Endothelial cell of umbilical vein (primary cell): ENCODE data around the gene TMEM144. TPM values are rescaled to one million over a fixed set of nuclear protein-coding genes. Genes with fewer than 3 reads are reported as not detected.

ENCODE experiments used
- BruUV-seq: library from RNA; stranded (reverse); fragments of 400-500 nt; replicated peaks from 2 replicates; lab custom pipeline; 2021; lab: Mats Ljungman, UMichigan
- CTCF ChIA-PET: fragments of 300-600, 350-600 bp; sonication (Branson Sonifier 250); formaldehyde crosslinking; loops from one replicate; lab custom pipeline; 2021; ENCODE audit warnings: antibody characterized with exemption, inconsistent platforms; lab: Charles Lee
- POLR2A ChIA-PET: fragments of 300-600, 350-600 bp; sonication (Branson Sonifier 250); formaldehyde crosslinking; loops from one replicate; lab custom pipeline; 2021; ENCODE audit warnings: antibody characterized with exemption, inconsistent platforms; lab: Charles Lee
- DNase-seq: peaks from one replicate; pipeline ENCODE4 v3.0.0-alpha.2; 2011; ENCODE audit warnings: low read depth, low spot score
- FAIRE-seq: peaks from 2 replicates; lab custom pipeline; 2011; peaks lifted over from hg19 to GRCh38; lab: Jason Lieb, UNC
- H2AFZ ChIP-seq: 2 replicates; pipeline ENCODE4 v1.6.0; 2012; ENCODE audit warnings: low read depth, low read length, control low read depth, inconsistent platforms
- H3K27ac ChIP-seq: 2 replicates; pipeline ENCODE4 v1.5.1; 2011; ENCODE audit warnings: low read depth, mild to moderate bottlenecking, control low read depth, low read length, moderate library complexity; ENCODE audit not compliant: insufficient read depth
- H3K27me3 ChIP-seq, 2 experiments: 2 replicates each; pipeline versions ENCODE4 v1.6.0 to v1.6.1; 2011; ENCODE audit warnings: low read length in 2 of 2, mixed read lengths in 1 of 2; ENCODE audit not compliant: control insufficient read depth in 2 of 2, insufficient read depth in 2 of 2
- H3K36me3 ChIP-seq, 2 experiments: 2 replicates in 1 of 2; 3 replicates in 1 of 2; pipeline ENCODE4 v1.5.1; 2011; ENCODE audit warnings: low read length in 2 of 2, mild to moderate bottlenecking in 1 of 2, moderate library complexity in 1 of 2; ENCODE audit not compliant: control insufficient read depth in 2 of 2, insufficient read depth in 2 of 2; ENCODE audit errors: extremely low read depth in 1 of 2
- H3K4me1 ChIP-seq: 3 replicates; pipeline ENCODE4 v1.5.1; 2011; ENCODE audit warnings: mild to moderate bottlenecking, low read length; ENCODE audit not compliant: control insufficient read depth, insufficient read depth; ENCODE audit errors: extremely low read depth
- H3K4me2 ChIP-seq: 2 replicates; pipeline ENCODE4 v1.6.1; 2011; ENCODE audit warnings: low read length, control low read depth, mixed read lengths; ENCODE audit not compliant: insufficient read depth
- H3K4me3 ChIP-seq, 3 experiments: fragments of 200-600 bp in 1 of 3; sonication (generic), shearing (Covaris generic) in 1 of 3; replicated peaks in 1 of 3; 2 replicates each; pipeline ENCODE4 v1.5.1; 2011 to 2016; ENCODE audit warnings: control low read depth in 3 of 3, low read length in 3 of 3, mild to moderate bottlenecking in 2 of 3, inconsistent platforms in 1 of 3, low read depth in 1 of 3, moderate library complexity in 1 of 3; ENCODE audit not compliant: insufficient read depth in 1 of 3
- H3K79me2 ChIP-seq: 2 replicates; pipeline ENCODE4 v1.6.0; 2012; ENCODE audit warnings: low read length, inconsistent platforms; ENCODE audit not compliant: control insufficient read depth, insufficient read depth
- H3K9ac ChIP-seq: replicated peaks from 2 replicates; pipeline ENCODE3; 2011; ENCODE audit warnings: low read length, control low read depth; ENCODE audit not compliant: insufficient read depth; ENCODE audit errors: extremely low read depth
- H3K9me1 ChIP-seq: replicated peaks from 3 replicates; pipeline ENCODE4 v1.6.0; 2011; ENCODE audit warnings: mild to moderate bottlenecking, low read length; ENCODE audit not compliant: control insufficient read depth, insufficient read depth; ENCODE audit errors: extremely low read depth
- H3K9me3 ChIP-seq: replicated peaks from 2 replicates; pipeline ENCODE4 v1.5.1; 2012; ENCODE audit warnings: low read length, inconsistent platforms; ENCODE audit not compliant: control insufficient read depth, insufficient read depth
- H4K20me1 ChIP-seq: replicated peaks from 2 replicates; pipeline ENCODE3; 2011; ENCODE audit warnings: mild to moderate bottlenecking, low read length; ENCODE audit not compliant: control insufficient read depth, insufficient read depth; ENCODE audit errors: extremely low read depth
- EZH2 ChIP-seq: IDR thresholded peaks from 2 replicates; pipeline ENCODE4 v1.6.1; 2012; ENCODE audit warnings: borderline replicate concordance, low read depth, mild to moderate bottlenecking, moderate library complexity, low read length, inconsistent platforms; ENCODE audit not compliant: severe bottlenecking
- FOS ChIP-seq: IDR thresholded peaks from 2 replicates; pipeline ENCODE4 v1.6.1; 2011; ENCODE audit warnings: mild to moderate bottlenecking, low read length, moderate library complexity, borderline replicate concordance; ENCODE audit not compliant: insufficient read depth
- GATA2 ChIP-seq: IDR thresholded peaks from 2 replicates; pipeline ENCODE4 v1.7.0; 2011; ENCODE audit warnings: low read depth, mild to moderate bottlenecking, moderate library complexity, mixed read lengths, low read length; ENCODE audit not compliant: insufficient read length, insufficient read depth
- JUN ChIP-seq: IDR thresholded peaks from 2 replicates; pipeline ENCODE4 v1.6.1; 2011; ENCODE audit warnings: borderline replicate concordance, low read depth; ENCODE audit not compliant: insufficient read length, insufficient read depth
- MYC ChIP-seq: IDR thresholded peaks from one replicate; pipeline ENCODE4 v1.6.1; 2011; ENCODE audit warnings: mild to moderate bottlenecking, low read depth, low read length
- POLR2A ChIP-seq: IDR thresholded peaks from 2 replicates; pipeline ENCODE4 v1.6.1; 2012; ENCODE audit warnings: low read depth, mild to moderate bottlenecking, control low read depth, low read length
- POLR2AphosphoS5 ChIP-seq: IDR thresholded peaks from 2 replicates; pipeline ENCODE4 v1.6.1; 2012; ENCODE audit warnings: low read depth, mild to moderate bottlenecking, control low read depth, low read length, moderate library complexity; ENCODE audit not compliant: insufficient read depth
- dilution Hi-C: fragments of 300-500 bp; cut with MboI; formaldehyde crosslinking; loops from one replicate; pipeline ENCODE4 v1.15.0; 2019; ENCODE audit warnings: low sequenced_read_pairs; ENCODE audit not compliant: extremely low pct_ligation_motif_present
- intact Hi-C: fragments of 100-400 bp; cut with micrococcal nuclease; formaldehyde crosslinking; loops from one replicate; pipeline ENCODE4 v1.10.0; 2022
- polyA plus RNA-seq, 4 experiments: library from polyadenylated mRNA; depleted of rRNA in 3 of 4; stranded (reverse) in 3 of 4; unstranded in 1 of 4; fragments of >200 nt; gene quantifications; 2 replicates each; pipeline versions ENCODE4 v1.2.1 to v1.2.3, GENCODE V29; 2011 to 2012; ENCODE audit warnings: missing spikeins in 1 of 4
- total RNA-seq: library from RNA; stranded (reverse); gene quantifications from 2 replicates; pipeline ENCODE4 v1.2.3, GENCODE V29; 2021
- TF ChIP-seq, protein P1 (sequence below), 2 donors: IDR thresholded peaks; 1 replicate in 1 of 2; 2 replicates in 1 of 2; pipeline ENCODE4 v1.5.1; 2011; ENCODE audit warnings: low read length in 2 of 2, mild to moderate bottlenecking in 2 of 2, moderate library complexity in 2 of 2, control low read depth in 1 of 2, inconsistent platforms in 1 of 2, low read depth in 1 of 2; ENCODE audit not compliant: insufficient read depth in 1 of 2; ENCODE audit errors: extremely low read depth in 1 of 2
- TF ChIP-seq, protein P2 (sequence below): IDR thresholded peaks from 2 replicates; pipeline ENCODE4 v1.6.1; 2011; ENCODE audit not compliant: insufficient read depth, insufficient read length

Gene TMEM144
- total and polyA plus RNA-seq, 2 donors (not counting 3 experiments of a cell fraction or from before 2014, with no cell fraction given), result 10.5 to 23.0 TPM

DNA sequence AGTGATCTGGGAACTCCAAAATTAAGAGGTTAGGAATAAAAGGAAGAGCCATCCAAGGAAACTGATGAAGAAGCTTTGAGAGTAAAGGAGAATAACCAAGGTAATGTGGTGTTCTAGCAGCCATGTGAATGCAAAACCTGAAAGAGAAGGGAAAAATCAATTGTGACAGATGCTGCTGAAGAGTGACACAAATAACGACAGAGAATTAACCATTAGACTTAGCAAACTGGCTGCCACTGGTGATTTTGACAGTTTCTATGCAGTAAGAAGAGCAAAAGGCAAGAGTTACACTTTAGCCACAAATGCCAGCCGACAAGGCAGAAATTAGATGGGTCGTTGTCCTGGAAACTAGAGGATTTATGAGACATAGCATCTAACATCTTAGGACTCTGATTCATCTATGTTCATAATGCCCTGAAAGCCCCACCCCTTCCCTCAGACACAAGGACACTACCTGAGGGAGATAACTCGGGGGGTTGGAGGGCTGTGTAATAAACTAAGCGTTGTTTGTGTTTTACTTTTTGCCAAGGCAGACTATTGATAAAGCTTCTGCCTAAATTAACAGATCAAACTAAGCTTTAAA is 13.0 kb upstream of the TMEM144 start:
- Histone ChIP-seq H3K27ac (no peak overlapping the region), H3K4me1 (no peaks in the 10 kb centered on the region), H2AFZ (no peak overlapping the region), H3K36me3 (peaks cover 4 to 5% of the 10 kb centered on the region in 2 experiments), H3K9me3 (no peaks in the 10 kb centered on the region), H3K27me3 (no peaks in the 10 kb centered on the region), H3K9ac (no peak overlapping the region), H4K20me1 (no peaks in the 10 kb centered on the region), H3K79me2 (no peaks in the 10 kb centered on the region), H3K9me1 (no peaks in the 10 kb centered on the region), H3K4me3 (no peak overlapping the region), H3K4me2 (no peak overlapping the region)
- ChIA-PET CTCF (no interaction called here), POLR2A (no interaction called here)
- intact Hi-C loops (no loop called here), dilution Hi-C loops (no loop called here)
- DNase-seq, result no peak
- TF ChIP-seq MYC, result no peak
- no peak for TF ChIP-seq POLR2A
- no peak for TF ChIP-seq JUN
- TF ChIP-seq EZH2, result no peak
- TF ChIP-seq, protein P1, sequence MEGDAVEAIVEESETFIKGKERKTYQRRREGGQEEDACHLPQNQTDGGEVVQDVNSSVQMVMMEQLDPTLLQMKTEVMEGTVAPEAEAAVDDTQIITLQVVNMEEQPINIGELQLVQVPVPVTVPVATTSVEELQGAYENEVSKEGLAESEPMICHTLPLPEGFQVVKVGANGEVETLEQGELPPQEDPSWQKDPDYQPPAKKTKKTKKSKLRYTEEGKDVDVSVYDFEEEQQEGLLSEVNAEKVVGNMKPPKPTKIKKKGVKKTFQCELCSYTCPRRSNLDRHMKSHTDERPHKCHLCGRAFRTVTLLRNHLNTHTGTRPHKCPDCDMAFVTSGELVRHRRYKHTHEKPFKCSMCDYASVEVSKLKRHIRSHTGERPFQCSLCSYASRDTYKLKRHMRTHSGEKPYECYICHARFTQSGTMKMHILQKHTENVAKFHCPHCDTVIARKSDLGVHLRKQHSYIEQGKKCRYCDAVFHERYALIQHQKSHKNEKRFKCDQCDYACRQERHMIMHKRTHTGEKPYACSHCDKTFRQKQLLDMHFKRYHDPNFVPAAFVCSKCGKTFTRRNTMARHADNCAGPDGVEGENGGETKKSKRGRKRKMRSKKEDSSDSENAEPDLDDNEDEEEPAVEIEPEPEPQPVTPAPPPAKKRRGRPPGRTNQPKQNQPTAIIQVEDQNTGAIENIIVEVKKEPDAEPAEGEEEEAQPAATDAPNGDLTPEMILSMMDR (IDR thresholded peaks at IDR 0.05; ENCODE audit: extremely low read depth in 1 of 2, insufficient read depth in 1 of 2, low read depth in 1 of 2, low read length in 2 of 2), result no peak
- TF ChIP-seq POLR2AphosphoS5, result no peak
- TF ChIP-seq GATA2, result no peak
- TF ChIP-seq, protein P2, sequence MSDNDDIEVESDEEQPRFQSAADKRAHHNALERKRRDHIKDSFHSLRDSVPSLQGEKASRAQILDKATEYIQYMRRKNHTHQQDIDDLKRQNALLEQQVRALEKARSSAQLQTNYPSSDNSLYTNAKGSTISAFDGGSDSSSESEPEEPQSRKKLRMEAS, result no peak
- no peak for TF ChIP-seq FOS
- no TSS peak for BruUV-seq
- no peak for FAIRE-seq
